GM23338 (cell line): ENCODE data around the gene RAD21L1. TPM values are rescaled to one million over a fixed set of nuclear protein-coding genes. Genes with fewer than 3 reads are reported as not detected.

Experiments used
- ATAC-seq: fragments of 200-7000 bp; cut with Tn5 transposase; 3 replicates; pipeline ENCODE4 v1.9.1; 2020
- DNase-seq: peaks from one replicate; pipeline ENCODE4 v3.0.0-alpha.2; 2015; ENCODE audit warnings: low spot score
- H2AFZ ChIP-seq: fragments of 200-600 bp; sonication (generic); 2 replicates; pipeline ENCODE4 v1.8.0; 2016; ENCODE audit warnings: antibody characterized with exemption, mild to moderate bottlenecking, moderate library complexity
- H3F3A ChIP-seq: fragments of 200-600 bp; sonication (generic); replicated peaks from 2 replicates; pipeline ENCODE4 v1.8.0; 2017; ENCODE audit warnings: antibody characterized with exemption, mixed run types, low read depth
- H3K27ac ChIP-seq: fragments of 200-600 bp; sonication (generic); 2 replicates; pipeline ENCODE4 v1.6.1; 2016; ENCODE audit warnings: low read depth
- H3K27me3 ChIP-seq: fragments of 200-600 bp; sonication (generic); 2 replicates; pipeline ENCODE4 v1.8.0; 2016; ENCODE audit warnings: mild to moderate bottlenecking, mixed run types, moderate library complexity; ENCODE audit not compliant: insufficient read depth
- H3K36me3 ChIP-seq: fragments of 200-600 bp; sonication (generic); 2 replicates; pipeline ENCODE4 v1.8.0; 2016; ENCODE audit warnings: mild to moderate bottlenecking; ENCODE audit not compliant: insufficient read depth
- H3K4me1 ChIP-seq: fragments of 200-600 bp; sonication (generic); 2 replicates; pipeline ENCODE4 v1.8.0; 2016; ENCODE audit warnings: mild to moderate bottlenecking, moderate library complexity; ENCODE audit not compliant: insufficient read depth
- H3K4me2 ChIP-seq: fragments of 200-600 bp; sonication (generic); 2 replicates; pipeline ENCODE4 v1.7.1; 2017; ENCODE audit warnings: mixed run types
- H3K4me3 ChIP-seq: fragments of 200-600 bp; sonication (generic); 2 replicates; pipeline ENCODE4 v1.6.1; 2016; ENCODE audit warnings: mixed run types
- H3K79me2 ChIP-seq: fragments of 200-600 bp; sonication (generic); replicated peaks from 2 replicates; pipeline ENCODE4 v1.8.0; 2017; ENCODE audit warnings: mild to moderate bottlenecking; ENCODE audit not compliant: insufficient read depth
- H3K9me2 ChIP-seq: fragments of 200-600 bp; sonication (generic); 2 replicates; pipeline ENCODE4 v1.8.0; 2017; ENCODE audit not compliant: insufficient read depth
- H4K20me1 ChIP-seq: fragments of 200-600 bp; sonication (generic); replicated peaks from 2 replicates; pipeline ENCODE4 v1.8.0; 2017; ENCODE audit warnings: mild to moderate bottlenecking; ENCODE audit not compliant: insufficient read depth
- H3K27ac Mint-ChIP-seq: 2 replicates; pipeline ENCODE4 v1.8.0; 2020; ENCODE audit warnings: inconsistent platforms, mild to moderate bottlenecking, moderate library complexity, mixed read lengths
- H3K27me3 Mint-ChIP-seq: 3 replicates; pipeline ENCODE4 v1.8.0; 2022; ENCODE audit warnings: low read depth, mild to moderate bottlenecking, moderate library complexity, mixed read lengths, inconsistent platforms; ENCODE audit not compliant: insufficient read depth, poor library complexity
- H3K36me3 Mint-ChIP-seq: 3 replicates; pipeline ENCODE4 v1.8.0; 2021; ENCODE audit warnings: low read depth, mild to moderate bottlenecking, inconsistent platforms, moderate library complexity, mixed read lengths
- H3K4me1 Mint-ChIP-seq: 3 replicates; pipeline ENCODE4 v1.8.0; 2020; ENCODE audit warnings: mild to moderate bottlenecking, inconsistent platforms, mixed read lengths
- H3K4me3 Mint-ChIP-seq: 3 replicates; pipeline ENCODE4 v1.8.0; 2021; ENCODE audit warnings: moderate library complexity, mild to moderate bottlenecking, inconsistent platforms, mixed read lengths
- H3K9me3 Mint-ChIP-seq: 3 replicates; pipeline ENCODE4 v1.8.0; 2020; ENCODE audit warnings: moderate library complexity, mild to moderate bottlenecking, inconsistent platforms, mixed read lengths
- CREB1 ChIP-seq: fragments of 250-450 bp; sonication (Bioruptor Pico); IDR thresholded peaks from 2 replicates; pipeline ENCODE4 v1.5.0; 2020; ENCODE audit warnings: low read depth, mild to moderate bottlenecking, moderate library complexity
- EZH2 ChIP-seq: fragments of 200-600 bp; sonication (generic); IDR thresholded peaks from one replicate; pipeline ENCODE4 v1.8.0; 2017; ENCODE audit warnings: antibody characterized with exemption, mild to moderate bottlenecking, low read depth; ENCODE audit not compliant: unreplicated experiment
- EZH2phosphoT487 ChIP-seq: fragments of 200-600 bp; sonication (generic); IDR thresholded peaks from one replicate; pipeline ENCODE4 v1.8.1; 2018; ENCODE audit warnings: antibody characterized with exemption; ENCODE audit not compliant: unreplicated experiment
- JUNB ChIP-seq: IDR thresholded peaks from one replicate; pipeline ENCODE4 v1.6.1; 2016; ENCODE audit warnings: antibody characterized with exemption; ENCODE audit not compliant: unreplicated experiment
- NANOG ChIP-seq: IDR thresholded peaks from 2 replicates; pipeline ENCODE4 v1.6.1; 2016; ENCODE audit warnings: antibody characterized with exemption, borderline replicate concordance
- POLR2AphosphoS5 ChIP-seq: IDR thresholded peaks from 2 replicates; pipeline ENCODE4 v1.6.1; 2016; ENCODE audit warnings: antibody characterized with exemption, low read depth
- STAT1 ChIP-seq: IDR thresholded peaks from one replicate; pipeline ENCODE4 v1.6.1; 2016; ENCODE audit warnings: antibody characterized with exemption; ENCODE audit not compliant: unreplicated experiment
- ZNF114 ChIP-seq: fragments of 250-450 bp; sonication (Bioruptor Pico); IDR thresholded peaks from 2 replicates; pipeline ENCODE4 v1.5.0; 2020; ENCODE audit warnings: mild to moderate bottlenecking, moderate library complexity
- ZNF331 ChIP-seq: fragments of 250-450 bp; sonication (Bioruptor Pico); IDR thresholded peaks from 2 replicates; pipeline ENCODE4 v1.5.0; 2020; ENCODE audit warnings: low read depth, mild to moderate bottlenecking, moderate library complexity
- polyA plus RNA-seq: library from polyadenylated mRNA; unstranded; fragments of >200 nt; fragmentation: Nextera tagmentation; extraction: Ambion mirVana; gene quantifications from 2 replicates; pipeline ENCODE4 v1.2.1, GENCODE V29; 2016
- total RNA-seq: library from RNA; depleted of rRNA; stranded (reverse); fragments of >200 nt; shearing (Covaris generic); gene quantifications from 2 replicates; pipeline ENCODE4 v1.2.3, GENCODE V29; 2014
- TF ChIP-seq, protein P1 (sequence below): IDR thresholded peaks from one replicate; pipeline ENCODE4 v1.6.1; 2018; ENCODE audit warnings: antibody characterized with exemption; ENCODE audit not compliant: unreplicated experiment
- TF ChIP-seq, protein P2 (sequence below), 2 experiments: fragments of 200-600 bp in 1 of 2; sonication (generic) in 1 of 2; conservative IDR thresholded peaks; 2 replicates each; pipeline versions ENCODE4 v1.5.1 to v1.6.1; 2016 to 2017; ENCODE audit warnings: antibody characterized with exemption in 2 of 2, low read depth in 2 of 2, mild to moderate bottlenecking in 2 of 2, moderate library complexity in 1 of 2
- TF ChIP-seq, protein P3 (sequence below): IDR thresholded peaks from 2 replicates; pipeline ENCODE4 v1.6.1; 2016; ENCODE audit warnings: antibody characterized with exemption
- TF ChIP-seq, protein P4 (sequence below): fragments of 250-450 bp; sonication (Bioruptor Pico); IDR thresholded peaks from 2 replicates; pipeline ENCODE4 v1.5.0; 2020; ENCODE audit warnings: mild to moderate bottlenecking, moderate library complexity

RAD21L1 gene
- total and polyA plus RNA-seq, 2 experiments from 2014 or later, result 0.10 to 0.95 TPM

DNA sequence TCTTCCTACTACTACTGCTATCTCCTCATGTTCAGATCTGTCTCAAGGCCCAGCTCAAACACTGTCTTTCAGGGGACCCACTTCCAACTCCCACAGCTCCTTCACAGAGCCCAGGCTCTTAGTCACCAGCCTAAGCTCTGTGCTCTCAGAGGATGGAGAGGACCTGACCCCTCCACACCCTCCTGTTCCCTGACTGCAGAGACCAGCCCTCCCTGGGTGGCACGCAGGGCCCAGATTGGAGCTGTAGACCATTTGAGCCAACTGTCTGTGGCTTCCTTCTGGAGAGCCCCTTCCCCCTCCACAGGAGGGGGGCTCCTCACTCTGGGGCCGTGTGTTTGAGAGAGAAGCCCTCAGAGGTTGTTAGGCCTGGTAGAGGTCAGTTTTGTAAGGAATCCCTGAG, 50.1 kb downstream of the RAD21L1 start:
- ATAC-seq (no peak), DNase-seq (no peak)
- Histone ChIP-seq H2AFZ (no peak overlapping the region), H3K4me2 (no peak overlapping the region), H3K36me3 (no peaks in the 10 kb centered on the region), H3K27me3 (no peaks in the 10 kb centered on the region), H3K9me2 (no peaks in the 10 kb centered on the region), H3K4me1 (no peaks in the 10 kb centered on the region), H3K79me2 (no peaks in the 10 kb centered on the region), H4K20me1 (no peaks in the 10 kb centered on the region), H3K27ac (no peak overlapping the region), H3K4me3 (no peak overlapping the region), H3F3A (no peaks in the 10 kb centered on the region)
- no peak overlapping the region for H3K4me3 Mint-ChIP-seq
- peaks cover 5% of the 10 kb centered on the region for H3K27me3 Mint-ChIP-seq
- no peaks in the 10 kb centered on the region for H3K9me3 Mint-ChIP-seq
- peaks cover 2% of the 10 kb centered on the region; the same call in 2 of the 3 replicates for H3K4me1 Mint-ChIP-seq
- H3K36me3 Mint-ChIP-seq, result no peaks in the 10 kb centered on the region
- H3K27ac Mint-ChIP-seq, result no peak overlapping the region
- TF ChIP-seq ZNF331 (CRISPR knock-in tag), result no peak
- TF ChIP-seq CREB1 (CRISPR knock-in tag), result no peak
- TF ChIP-seq ZNF114, result no peak
- TF ChIP-seq JUNB, result no peak
- TF ChIP-seq, protein P1, sequence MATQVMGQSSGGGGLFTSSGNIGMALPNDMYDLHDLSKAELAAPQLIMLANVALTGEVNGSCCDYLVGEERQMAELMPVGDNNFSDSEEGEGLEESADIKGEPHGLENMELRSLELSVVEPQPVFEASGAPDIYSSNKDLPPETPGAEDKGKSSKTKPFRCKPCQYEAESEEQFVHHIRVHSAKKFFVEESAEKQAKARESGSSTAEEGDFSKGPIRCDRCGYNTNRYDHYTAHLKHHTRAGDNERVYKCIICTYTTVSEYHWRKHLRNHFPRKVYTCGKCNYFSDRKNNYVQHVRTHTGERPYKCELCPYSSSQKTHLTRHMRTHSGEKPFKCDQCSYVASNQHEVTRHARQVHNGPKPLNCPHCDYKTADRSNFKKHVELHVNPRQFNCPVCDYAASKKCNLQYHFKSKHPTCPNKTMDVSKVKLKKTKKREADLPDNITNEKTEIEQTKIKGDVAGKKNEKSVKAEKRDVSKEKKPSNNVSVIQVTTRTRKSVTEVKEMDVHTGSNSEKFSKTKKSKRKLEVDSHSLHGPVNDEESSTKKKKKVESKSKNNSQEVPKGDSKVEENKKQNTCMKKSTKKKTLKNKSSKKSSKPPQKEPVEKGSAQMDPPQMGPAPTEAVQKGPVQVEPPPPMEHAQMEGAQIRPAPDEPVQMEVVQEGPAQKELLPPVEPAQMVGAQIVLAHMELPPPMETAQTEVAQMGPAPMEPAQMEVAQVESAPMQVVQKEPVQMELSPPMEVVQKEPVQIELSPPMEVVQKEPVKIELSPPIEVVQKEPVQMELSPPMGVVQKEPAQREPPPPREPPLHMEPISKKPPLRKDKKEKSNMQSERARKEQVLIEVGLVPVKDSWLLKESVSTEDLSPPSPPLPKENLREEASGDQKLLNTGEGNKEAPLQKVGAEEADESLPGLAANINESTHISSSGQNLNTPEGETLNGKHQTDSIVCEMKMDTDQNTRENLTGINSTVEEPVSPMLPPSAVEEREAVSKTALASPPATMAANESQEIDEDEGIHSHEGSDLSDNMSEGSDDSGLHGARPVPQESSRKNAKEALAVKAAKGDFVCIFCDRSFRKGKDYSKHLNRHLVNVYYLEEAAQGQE, result no peak
- TF ChIP-seq, protein P2, sequence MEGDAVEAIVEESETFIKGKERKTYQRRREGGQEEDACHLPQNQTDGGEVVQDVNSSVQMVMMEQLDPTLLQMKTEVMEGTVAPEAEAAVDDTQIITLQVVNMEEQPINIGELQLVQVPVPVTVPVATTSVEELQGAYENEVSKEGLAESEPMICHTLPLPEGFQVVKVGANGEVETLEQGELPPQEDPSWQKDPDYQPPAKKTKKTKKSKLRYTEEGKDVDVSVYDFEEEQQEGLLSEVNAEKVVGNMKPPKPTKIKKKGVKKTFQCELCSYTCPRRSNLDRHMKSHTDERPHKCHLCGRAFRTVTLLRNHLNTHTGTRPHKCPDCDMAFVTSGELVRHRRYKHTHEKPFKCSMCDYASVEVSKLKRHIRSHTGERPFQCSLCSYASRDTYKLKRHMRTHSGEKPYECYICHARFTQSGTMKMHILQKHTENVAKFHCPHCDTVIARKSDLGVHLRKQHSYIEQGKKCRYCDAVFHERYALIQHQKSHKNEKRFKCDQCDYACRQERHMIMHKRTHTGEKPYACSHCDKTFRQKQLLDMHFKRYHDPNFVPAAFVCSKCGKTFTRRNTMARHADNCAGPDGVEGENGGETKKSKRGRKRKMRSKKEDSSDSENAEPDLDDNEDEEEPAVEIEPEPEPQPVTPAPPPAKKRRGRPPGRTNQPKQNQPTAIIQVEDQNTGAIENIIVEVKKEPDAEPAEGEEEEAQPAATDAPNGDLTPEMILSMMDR (conservative IDR thresholded peaks at IDR 0.05; ENCODE audit: low read depth in 2 of 2), result no peak
- no peak for TF ChIP-seq STAT1
- TF ChIP-seq NANOG, result no peak
- no peak for TF ChIP-seq POLR2AphosphoS5
- TF ChIP-seq EZH2, result no peak
- TF ChIP-seq, protein P3, sequence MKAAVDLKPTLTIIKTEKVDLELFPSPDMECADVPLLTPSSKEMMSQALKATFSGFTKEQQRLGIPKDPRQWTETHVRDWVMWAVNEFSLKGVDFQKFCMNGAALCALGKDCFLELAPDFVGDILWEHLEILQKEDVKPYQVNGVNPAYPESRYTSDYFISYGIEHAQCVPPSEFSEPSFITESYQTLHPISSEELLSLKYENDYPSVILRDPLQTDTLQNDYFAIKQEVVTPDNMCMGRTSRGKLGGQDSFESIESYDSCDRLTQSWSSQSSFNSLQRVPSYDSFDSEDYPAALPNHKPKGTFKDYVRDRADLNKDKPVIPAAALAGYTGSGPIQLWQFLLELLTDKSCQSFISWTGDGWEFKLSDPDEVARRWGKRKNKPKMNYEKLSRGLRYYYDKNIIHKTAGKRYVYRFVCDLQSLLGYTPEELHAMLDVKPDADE, result no peak
- TF ChIP-seq, protein P4, sequence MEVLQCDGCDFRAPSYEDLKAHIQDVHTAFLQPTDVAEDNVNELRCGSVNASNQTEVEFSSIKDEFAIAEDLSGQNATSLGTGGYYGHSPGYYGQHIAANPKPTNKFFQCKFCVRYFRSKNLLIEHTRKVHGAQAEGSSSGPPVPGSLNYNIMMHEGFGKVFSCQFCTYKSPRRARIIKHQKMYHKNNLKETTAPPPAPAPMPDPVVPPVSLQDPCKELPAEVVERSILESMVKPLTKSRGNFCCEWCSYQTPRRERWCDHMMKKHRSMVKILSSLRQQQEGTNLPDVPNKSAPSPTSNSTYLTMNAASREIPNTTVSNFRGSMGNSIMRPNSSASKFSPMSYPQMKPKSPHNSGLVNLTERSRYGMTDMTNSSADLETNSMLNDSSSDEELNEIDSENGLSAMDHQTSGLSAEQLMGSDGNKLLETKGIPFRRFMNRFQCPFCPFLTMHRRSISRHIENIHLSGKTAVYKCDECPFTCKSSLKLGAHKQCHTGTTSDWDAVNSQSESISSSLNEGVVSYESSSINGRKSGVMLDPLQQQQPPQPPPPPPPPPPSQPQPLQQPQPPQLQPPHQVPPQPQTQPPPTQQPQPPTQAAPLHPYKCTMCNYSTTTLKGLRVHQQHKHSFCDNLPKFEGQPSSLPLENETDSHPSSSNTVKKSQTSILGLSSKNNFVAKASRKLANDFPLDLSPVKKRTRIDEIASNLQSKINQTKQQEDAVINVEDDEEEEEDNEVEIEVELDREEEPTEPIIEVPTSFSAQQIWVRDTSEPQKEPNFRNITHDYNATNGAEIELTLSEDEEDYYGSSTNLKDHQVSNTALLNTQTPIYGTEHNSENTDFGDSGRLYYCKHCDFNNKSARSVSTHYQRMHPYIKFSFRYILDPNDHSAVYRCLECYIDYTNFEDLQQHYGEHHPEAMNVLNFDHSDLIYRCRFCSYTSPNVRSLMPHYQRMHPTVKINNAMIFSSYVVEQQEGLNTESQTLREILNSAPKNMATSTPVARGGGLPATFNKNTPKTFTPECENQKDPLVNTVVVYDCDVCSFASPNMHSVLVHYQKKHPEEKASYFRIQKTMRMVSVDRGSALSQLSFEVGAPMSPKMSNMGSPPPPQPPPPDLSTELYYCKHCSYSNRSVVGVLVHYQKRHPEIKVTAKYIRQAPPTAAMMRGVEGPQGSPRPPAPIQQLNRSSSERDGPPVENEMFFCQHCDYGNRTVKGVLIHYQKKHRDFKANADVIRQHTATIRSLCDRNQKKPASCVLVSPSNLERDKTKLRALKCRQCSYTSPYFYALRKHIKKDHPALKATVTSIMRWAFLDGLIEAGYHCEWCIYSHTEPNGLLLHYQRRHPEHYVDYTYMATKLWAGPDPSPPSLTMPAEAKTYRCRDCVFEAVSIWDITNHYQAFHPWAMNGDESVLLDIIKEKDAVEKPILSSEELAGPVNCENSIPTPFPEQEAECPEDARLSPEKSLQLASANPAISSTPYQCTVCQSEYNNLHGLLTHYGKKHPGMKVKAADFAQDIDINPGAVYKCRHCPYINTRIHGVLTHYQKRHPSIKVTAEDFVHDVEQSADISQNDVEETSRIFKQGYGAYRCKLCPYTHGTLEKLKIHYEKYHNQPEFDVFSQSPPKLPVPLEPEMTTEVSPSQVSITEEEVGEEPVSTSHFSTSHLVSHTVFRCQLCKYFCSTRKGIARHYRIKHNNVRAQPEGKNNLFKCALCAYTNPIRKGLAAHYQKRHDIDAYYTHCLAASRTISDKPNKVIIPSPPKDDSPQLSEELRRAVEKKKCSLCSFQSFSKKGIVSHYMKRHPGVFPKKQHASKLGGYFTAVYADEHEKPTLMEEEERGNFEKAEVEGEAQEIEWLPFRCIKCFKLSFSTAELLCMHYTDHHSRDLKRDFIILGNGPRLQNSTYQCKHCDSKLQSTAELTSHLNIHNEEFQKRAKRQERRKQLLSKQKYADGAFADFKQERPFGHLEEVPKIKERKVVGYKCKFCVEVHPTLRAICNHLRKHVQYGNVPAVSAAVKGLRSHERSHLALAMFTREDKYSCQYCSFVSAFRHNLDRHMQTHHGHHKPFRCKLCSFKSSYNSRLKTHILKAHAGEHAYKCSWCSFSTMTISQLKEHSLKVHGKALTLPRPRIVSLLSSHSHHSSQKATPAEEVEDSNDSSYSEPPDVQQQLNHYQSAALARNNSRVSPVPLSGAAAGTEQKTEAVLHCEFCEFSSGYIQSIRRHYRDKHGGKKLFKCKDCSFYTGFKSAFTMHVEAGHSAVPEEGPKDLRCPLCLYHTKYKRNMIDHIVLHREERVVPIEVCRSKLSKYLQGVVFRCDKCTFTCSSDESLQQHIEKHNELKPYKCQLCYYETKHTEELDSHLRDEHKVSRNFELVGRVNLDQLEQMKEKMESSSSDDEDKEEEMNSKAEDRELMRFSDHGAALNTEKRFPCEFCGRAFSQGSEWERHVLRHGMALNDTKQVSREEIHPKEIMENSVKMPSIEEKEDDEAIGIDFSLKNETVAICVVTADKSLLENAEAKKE (CRISPR knock-in tag), result no peak
- TF ChIP-seq EZH2phosphoT487, result no peak
